GM21528 (cell line): ENCODE data around the gene ZBTB7C.

Experiments
- ATAC-seq: cut with Tn5 transposase; IDR thresholded peaks from one replicate; pipeline ENCODE4 v1.9.1; 2021; ENCODE audit warnings: mild to moderate bottlenecking, moderate library complexity; ENCODE audit not compliant: unreplicated experiment, low FRiP score

Gene ZBTB7C

DNA sequence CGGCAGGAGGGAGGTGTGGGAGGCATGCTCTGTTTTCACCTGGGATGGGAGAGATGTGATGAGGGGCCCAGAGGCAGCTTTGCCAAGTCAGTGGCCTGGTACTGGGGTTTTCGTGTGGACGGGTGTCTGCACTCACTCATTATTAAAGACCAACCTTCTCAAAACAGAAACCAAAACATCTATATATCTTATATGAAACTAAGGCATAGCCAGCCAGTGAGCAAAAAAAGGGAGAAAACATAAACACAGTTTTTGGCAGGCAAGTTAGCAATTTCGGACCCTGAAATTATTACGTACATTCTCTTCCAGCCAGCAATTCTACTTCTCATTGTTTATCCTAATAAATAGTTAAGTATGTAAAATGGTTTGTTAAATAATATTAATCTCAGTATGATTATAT lies 297.6 kb downstream of the ZBTB7C start:
- no peak for ATAC-seq

DNA sequence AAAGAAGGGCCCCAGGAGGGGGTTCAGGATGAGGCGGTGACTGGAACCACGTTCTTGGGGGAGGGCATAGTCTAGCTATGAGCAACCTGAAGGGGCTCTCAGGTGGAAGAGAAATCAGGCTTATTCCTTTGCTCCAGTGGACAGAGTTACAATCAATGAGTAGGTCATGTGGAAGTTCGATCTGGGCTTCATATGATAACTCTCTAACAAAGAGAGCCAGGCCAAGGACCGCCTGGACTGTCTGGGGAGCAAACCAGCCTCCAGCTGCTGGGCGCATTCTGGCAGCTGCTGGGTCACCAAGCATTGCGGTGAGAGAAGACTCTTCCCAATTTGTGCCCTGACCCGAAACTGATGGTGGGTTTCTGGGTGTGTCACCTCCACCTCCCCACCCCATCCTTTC lies 298.4 kb downstream of the ZBTB7C start:
- ATAC-seq, result no peak

- no peak for ATAC-seq
Measured at GRCh38 chr18:48109961-48110493, 299.2 kb downstream of the ZBTB7C start.

DNA sequence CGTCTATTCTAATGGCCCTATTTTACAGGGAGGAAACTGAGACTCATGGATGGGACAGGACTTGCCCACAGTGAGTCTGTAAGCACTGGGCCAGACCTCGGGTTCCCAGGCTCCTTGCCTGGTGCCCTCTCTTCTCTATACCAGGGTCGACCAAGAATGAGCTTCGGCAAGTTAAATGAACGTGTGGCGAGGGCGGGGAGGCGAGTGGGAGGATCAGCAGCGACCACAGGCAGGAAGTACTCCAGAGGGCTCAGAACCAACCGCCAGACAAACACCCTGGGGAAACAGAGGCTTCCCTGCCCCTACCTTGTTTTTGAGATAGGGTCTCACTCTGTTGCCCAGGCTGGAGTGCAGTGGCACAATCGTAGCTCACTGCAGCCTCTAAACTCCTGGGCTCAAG lies 301.0 kb downstream of the ZBTB7C start:
- no peak for ATAC-seq

DNA sequence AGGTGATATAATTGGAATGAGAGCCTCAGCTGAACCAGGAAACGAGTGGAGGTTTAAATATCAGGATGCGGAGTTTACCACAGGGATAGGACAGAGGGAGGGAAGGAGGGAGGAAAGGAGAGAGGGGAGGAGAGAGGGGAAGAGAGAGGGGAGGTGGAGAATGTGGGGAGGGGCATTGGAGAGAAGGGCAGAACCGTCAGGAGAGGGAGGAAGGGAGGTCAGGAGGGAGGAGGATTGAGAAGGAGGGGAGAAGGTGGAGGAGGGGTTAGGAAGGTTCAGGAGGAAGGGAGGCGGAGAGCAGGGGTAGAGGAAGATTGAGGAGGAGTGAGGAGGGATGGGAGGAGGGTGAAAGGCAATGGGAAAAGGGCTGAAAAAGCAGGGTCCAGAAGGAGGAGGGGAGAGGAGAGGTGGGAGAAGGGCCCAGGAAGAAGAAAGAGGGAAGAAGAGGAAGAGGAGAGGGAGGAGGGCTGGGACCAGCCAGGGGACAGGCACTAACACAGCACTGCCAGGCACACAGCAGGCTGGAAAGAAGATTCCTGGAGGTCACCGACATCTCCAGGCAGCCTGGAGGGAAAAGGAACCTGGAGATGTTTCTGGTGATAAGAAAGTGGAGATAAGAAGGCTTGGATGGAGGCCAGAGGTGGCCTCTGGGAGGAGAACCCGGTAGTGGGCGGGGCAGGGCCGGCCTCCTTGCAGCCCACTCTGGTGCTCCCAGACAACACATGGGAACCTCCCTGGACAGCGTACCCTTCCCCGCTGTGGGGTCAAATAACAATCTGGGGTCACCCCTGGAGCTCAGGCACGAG lies 302.0 kb downstream of the ZBTB7C start:
- ATAC-seq, result no peak

DNA sequence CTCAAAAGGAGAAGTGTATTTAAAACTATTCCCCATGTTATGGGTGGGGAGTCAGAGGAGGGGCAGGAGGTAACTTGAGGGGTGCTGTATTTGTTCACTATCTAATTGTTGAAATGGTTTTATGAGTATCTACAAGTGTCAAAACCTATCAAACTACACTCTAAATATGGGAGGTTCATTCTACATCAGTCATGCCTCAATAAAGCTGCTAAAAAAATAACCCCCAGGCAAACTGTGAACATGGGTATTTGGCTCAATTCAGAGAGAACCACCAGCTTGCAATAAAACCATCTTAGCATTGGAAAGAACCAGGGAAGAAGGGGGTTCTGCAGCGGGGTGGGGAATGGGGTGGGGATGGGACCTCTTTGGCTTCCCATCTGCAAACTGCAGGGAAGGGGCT lies 302.7 kb downstream of the ZBTB7C start:
- ATAC-seq, result no peak

GRCh38 chr18:48105317-48105716 lies 303.9 kb downstream of the ZBTB7C start:
- ATAC-seq, result no peak

GRCh38 chr18:48104705-48105104 lies 304.5 kb downstream of the ZBTB7C start:
- no peak for ATAC-seq

DNA sequence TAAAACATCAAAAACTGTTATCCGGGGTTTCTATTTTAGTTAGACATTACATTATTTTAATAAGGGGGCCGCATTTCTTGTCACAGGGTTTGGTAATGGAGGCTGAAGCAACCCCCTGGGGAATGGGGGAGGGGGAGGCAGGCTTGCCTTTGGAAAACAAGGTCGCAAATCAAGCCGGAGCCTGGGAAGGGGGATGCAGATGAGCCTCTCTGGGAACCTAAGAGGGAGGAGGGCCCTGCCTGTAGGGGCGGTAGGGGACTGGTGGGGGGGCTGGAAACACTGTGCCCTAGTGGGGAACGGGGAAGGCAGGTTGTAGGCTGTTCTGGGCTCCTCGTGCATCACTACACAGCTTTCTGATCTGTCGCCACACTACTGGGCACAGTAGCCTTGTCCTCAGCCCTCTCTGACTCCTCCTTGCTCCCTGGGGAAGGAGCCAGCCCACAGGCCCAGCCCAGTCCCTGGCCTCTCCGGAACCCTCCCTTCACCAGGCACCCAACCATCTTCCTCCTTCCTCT lies 308.5 kb downstream of the ZBTB7C start:
- no peak for ATAC-seq

- ATAC-seq, result no peak
Measured at GRCh38 chr18:48100165-48100575, 309.0 kb downstream of the ZBTB7C start.

- no peak for ATAC-seq
Measured at GRCh38 chr18:48099481-48100164, 309.6 kb downstream of the ZBTB7C start.

- no peak for ATAC-seq
Measured at GRCh38 chr18:48098538-48098937, 310.6 kb downstream of the ZBTB7C start.

- no peak for ATAC-seq
Measured at GRCh38 chr18:48098007-48098406, 311.2 kb downstream of the ZBTB7C start.

DNA sequence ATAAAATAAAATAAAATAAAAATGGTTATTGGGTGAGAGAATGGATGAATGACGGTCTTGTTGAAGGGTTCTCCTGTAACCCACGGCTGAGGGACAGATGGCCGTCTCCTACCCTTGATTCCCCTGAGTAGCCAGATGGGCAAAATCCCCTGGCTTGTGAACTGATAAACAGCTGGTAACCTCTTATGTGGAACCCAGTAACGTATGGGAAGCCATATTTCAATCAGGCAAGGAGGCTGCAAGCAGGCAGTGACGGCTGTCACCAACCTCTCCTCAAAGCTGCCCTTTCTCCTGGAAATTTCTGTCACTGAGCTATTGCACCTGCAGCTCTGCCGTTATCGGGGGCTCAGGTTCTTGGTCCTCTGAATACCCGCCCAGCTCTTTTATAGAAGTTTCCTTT lies 313.5 kb downstream of the ZBTB7C start:
- no peak for ATAC-seq

- ATAC-seq, result no peak
Measured at GRCh38 chr18:48093104-48093503, 316.1 kb downstream of the ZBTB7C start.

- ATAC-seq, result no peak
Measured at GRCh38 chr18:48091869-48092497, 317.2 kb downstream of the ZBTB7C start.

DNA sequence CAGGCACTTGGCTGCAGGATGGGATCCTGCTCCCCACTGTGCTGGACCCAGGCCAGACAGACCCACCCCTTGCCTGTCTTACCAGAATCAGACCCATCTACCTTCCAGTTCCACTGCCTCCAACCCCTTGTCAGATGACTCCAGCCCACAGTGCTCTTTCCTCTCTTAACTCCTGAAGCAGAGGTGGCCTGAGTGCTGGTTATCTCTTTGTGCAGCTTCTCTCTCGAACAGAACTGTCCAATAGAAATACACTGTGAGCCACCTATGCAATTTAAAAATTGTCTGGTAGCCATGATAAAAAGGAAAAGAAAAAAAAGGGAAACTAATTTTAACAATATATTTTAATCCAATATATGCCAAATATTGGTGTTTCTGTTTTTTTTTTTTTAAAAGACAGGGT lies 318.5 kb downstream of the ZBTB7C start:
- no peak for ATAC-seq

GRCh38 chr18:48090021-48090420 lies 319.2 kb downstream of the ZBTB7C start:
- ATAC-seq, result no peak

- ATAC-seq, result no peak
Measured at GRCh38 chr18:48085781-48086487, 323.2 kb downstream of the ZBTB7C start.

DNA sequence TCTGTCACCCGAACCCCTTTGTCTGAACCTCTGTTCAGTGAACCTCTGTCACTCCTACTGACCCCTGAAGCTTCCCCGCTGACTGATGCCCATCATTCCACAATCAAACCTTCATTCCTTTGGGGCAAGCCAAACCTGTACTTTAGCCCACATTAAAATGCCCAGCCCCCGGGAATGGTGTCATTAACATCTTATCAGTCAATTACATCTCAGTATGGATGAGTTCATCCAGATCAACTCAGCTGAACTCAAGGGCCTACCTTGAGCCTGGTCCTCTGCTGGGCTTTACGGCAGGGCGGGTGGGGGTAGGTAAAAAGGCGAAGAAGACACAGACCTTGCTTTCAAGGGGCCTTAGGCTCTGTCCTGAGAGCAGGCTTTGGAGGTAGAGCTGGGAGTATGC lies 324.3 kb downstream of the ZBTB7C start:
- no peak for ATAC-seq
